ENCODE data around the gene ZNRF1.
"Not testable (repeated sequence)": the region's sequence is repeated elsewhere in the genome, so short reads cannot be mapped to it uniquely, and the experiment has no call there.

Gene ZNRF1

DNA sequence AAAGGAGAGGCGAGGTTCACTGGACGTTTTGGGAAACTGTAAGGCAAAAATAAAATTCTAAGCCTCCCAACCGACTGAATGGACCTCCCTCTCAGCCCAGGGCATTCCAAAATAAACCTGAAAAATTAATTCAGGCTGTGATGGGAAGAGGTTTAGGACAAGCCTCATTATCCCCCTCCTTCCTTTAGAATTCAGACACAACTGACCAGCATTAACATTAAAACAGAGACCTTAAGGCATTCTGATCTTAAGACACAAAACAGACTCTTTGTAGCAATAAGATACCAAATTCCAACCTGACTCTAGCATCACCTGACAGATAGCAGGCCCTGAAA is 118.1 kb downstream of the ZNRF1 start:
- DNase-seq: no peak

DNA sequence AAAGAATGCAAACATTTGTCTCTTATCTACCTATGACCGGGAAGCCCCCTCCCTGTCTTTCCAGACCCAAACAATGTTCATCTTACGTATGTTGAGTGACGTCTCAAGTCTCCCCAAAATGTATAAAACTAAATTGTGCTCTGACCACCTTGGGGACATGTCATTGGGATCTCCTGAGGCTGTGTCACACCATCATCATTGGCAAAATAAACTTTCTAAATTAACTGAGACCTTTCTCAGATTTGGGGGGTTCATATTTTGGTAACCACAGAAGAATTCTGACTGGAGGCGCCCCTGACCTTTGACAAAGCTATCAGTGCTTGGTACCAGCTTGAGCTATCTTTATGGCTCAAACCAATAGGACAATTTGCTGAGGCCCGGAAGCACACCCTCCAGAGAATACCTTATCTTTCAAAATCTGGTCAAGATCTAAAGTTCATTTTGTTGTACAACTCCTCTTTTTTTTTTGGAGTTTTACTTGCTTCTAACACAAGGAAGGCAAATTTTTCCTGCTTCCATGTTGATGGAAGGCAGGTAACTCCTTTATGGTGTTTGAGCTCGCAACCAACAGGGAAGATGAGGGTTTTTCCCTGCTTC is 120.2 kb downstream of the ZNRF1 start:
- DNase-seq: no peak

GRCh38 chr16:75120253-75120652 is 121.4 kb downstream of the ZNRF1 start:
- DNase-seq: no peak

GRCh38 chr16:75121949-75122568 is 123.2 kb downstream of the ZNRF1 start:
- no peak for DNase-seq

DNA sequence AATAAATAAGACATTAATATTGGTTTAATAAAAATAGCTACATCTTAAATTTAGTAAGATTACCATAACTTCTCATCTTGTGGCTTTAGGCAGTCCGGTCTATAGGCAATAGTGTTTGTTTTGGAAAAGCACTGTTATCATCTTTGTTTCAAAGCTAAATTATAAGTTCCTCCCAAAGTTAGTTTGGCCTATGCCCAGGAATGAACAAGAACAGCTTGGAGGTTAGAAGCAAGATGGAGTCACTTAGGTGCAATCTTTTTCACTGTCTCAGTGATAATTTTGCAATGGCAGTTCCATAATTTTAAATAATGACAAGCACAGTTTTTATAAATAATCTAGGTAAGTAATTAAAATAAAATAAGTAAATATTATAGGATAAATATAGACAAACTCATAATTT is 123.8 kb downstream of the ZNRF1 start:
- no peak for DNase-seq

DNA sequence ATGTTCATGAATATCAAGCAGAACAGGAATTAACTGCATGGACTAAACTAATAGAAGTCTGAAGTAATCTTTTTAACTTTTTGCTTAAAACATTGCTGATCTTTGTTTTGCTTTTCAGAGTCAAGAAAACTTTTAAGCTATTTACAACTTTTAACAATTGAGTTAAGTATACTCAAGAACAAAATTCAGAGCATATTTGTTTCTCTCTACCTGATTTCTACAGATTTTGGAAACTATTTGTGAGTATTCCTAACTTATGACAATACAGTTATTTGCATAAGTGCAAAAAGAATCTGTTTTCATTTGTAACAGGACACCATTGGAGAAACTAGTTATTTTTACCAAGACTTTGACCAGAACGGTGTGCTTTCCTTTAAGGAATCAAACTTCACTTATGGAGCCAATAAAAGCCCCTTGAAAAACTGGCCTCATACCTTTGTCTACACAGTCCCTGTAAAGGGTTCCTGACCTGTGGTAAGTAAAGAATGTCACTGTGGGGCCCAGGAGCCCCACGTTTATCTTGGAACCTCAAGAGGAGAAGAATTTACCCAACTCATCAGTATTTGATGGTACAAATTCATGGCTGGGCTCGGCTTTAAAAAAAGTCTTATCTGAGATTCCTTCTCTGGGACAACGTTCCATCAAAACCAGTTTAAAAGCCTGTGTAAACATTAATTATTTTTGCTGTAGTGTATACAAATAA is 129.0 kb downstream of the ZNRF1 start:
- DNase-seq: no peak

DNA sequence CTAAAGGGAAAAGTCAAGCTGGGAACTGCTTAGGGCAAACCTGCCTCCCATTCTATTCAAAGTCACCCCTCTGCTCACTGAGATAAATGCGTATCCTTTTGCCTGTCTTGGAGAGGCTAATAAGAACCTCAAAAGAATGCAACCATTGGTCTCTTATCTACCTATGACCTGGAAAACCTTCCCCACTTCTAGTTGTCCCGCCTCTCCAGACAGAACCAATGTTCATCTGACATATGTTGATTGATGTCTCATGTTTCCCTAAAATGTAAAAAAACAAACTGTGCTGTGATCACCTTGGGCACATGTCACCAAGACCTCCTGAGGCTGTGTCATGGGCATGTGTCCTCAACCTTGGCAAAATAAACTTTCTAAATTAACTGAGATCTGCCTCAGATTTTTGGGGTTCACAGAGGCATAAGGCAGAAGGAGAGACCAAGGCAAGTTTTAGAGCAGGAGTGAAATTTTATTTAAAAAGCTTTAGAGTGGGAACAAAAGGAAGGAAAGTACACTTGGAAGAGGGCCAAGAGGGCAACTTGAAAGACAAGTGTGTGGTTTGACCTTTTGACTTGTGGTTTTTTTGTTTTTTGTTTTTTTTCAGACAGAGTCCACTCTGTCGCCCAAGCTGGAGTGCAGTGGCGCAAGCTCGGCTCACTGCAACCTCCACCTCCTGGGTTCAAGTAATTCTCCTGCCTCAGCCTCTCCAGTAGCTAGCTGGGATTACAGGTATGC is 130.8 kb downstream of the ZNRF1 start:
- not testable (repeated sequence) for DNase-seq

GRCh38 chr16:75130150-75130771 is 131.4 kb downstream of the ZNRF1 start:
- DNase-seq: no peak

- no peak for DNase-seq
Measured at GRCh38 chr16:75131081-75131480, 132.3 kb downstream of the ZNRF1 start.

DNA sequence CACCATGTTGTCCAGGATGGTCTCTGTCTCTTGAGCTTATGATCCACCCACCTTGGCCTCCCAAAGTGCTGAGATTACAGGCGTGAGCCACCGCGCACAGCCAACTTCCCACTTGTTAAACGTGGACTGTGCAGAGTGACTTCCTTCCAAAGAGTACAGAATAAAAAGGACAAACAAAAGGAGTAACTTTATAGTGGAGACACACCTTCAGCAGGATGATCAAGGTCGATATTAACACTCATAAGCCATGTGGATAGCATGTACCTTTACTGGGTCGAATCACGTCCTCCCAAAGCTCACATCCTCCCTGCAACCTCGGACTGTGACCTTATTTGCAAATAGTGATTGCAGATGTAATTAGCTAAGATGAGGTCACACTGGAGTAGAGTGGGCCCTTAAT is 139.4 kb downstream of the ZNRF1 start:
- no peak for DNase-seq

DNA sequence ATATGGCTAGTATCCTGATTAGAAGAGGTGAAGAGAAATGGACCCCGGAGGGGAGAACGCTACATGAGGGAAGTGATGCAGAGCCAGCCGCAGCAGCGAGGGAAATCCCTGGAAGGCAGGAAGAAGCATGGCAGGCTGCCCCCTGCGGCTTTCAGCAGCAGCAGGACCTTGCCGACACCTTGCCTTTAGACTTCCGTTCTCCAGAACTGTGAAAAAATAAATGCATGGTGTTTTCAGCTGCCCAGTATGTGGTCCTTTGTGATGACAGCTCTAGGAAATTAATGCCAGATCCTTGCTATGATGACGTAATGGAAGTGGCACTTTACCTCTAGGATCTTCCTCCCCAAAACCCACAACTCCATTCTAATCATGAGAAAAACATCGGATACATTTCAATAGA is 139.8 kb downstream of the ZNRF1 start:
- DNase-seq: no peak

GRCh38 chr16:75139498-75139897 is 140.7 kb downstream of the ZNRF1 start:
- no peak for DNase-seq

GRCh38 chr16:75143941-75144340 is 145.1 kb downstream of the ZNRF1 start:
- DNase-seq: no peak

DNA sequence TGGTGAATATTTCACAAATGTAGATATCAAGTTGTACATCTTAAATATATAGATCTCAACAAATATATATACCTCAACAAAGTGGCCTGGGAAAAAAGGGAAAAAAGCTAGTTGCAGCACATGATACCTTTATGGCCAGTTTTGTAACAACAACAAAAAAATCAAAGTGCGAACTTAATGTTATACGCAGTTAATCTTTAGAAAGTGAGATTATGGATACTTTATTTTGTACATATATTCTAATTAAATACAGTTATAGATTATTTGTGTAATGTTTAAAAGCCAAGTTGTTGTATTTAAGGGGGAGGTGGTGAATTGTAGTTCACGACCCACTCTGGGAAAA is 149.1 kb downstream of the ZNRF1 start:
- no peak for DNase-seq

DNA sequence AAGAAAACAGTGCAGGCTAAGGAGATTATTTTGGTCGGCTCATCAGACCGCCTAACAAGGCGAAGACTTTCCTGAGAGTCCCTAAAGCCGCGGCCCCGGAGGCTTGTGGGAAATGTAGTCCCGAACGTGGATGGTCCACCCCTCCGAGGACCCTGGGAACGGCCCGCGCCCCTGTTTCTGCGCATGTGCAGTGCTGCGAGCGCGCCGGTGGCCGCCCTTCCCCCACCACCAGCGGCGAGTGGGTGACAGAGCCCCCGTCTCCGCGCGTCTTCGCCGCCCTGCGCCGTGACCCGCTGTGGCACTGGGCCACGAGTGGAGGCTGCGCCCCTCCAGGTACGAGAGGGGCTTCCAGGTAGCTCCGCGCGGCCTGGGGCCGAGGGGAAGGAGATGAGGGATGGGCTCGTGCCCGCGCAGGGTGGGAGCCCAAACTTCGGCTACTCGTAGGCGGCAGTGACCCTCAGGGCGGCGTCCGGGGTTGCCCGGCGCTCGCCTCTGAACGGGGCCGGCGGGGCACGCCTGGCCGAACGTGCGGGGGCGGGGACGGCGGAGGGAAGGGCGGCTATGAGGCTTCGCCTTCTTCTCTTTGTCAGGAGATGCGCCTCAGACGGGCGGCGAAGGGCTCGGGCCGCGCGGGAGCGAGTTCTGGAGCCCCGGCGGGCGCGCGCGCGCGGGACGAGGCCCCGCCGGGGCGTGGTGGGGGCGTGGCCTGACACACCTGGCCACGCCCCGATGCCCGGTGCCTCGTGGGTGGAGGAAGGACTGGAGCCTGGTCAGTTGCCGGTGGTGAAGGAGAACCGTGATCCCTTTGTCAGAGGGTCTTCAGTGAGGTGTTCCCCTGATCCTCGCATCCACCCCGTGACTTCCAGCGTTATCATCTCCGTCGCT is 149.7 kb downstream of the ZNRF1 start, which contains the start of gene ZFP1:
Gene ZFP1 (plus strand): TSS at position 214 of the 885 bp plus-strand sequence. CDS start 4,428 bp downstream, outside the sequence.
- DNase-seq: peak; percentile 91

DNA sequence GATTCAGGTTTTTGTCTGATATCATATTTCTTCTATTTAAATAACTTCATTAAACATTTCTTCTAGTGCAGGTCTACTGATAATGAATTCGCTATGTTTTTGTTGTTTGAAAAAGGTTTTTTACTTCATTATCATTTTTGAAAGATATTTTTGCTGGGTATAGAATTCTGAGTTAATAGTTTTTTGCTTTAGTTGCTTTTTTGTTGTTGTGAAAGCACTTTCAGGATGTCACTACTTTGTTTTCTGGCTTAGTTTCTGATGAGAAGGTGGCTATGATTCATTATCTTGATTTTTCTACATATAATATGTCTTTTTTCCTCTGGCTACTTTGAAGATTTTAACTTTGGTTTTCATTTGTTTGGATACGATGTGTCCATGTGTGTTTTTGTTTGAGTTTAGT is 153.0 kb downstream of the ZNRF1 start:
- no peak for DNase-seq

GRCh38 chr16:75152635-75153034 is 153.8 kb downstream of the ZNRF1 start:
- no peak for DNase-seq

DNA sequence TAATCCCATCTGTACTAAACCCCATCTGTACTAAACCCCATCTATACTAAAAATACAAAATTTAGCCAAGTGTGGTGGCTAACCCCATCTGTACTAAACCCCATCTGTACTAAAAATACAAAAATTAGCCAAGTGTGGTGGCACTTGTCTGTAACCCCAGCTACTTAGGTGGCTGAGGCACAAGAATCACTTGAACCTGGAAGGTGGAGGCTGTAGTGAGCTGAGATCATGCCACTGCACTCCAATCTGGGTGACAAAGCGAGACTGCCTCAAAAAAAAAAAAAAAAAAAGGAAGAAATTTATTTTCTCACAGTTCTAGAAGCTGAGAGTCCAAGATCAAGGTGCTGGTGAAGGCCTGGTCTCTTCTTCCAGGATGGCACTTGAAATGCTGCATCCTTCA is 161.6 kb downstream of the ZNRF1 start:
- no peak for DNase-seq

All from COR-L47 (cell line).